CD4-positive, alpha-beta T cell (primary cell): ENCODE data around the gene WFDC10B. TPM values are rescaled to one million over a fixed set of nuclear protein-coding genes. Genes with fewer than 3 reads are reported as not detected.

Experiments
- ATAC-seq: fragments of 200-7000 bp; cut with Tn5 transposase; one replicate; pipeline ENCODE4 v1.10.0; 2022; ENCODE audit warnings: mild to moderate bottlenecking; ENCODE audit not compliant: poor library complexity
- CTCF ChIA-PET: fragments of 350-600 bp; sonication (Branson Sonifier 250); formaldehyde crosslinking; loops from one replicate; lab custom pipeline; 2021; ENCODE audit warnings: antibody characterized with exemption, inconsistent platforms; lab: Charles Lee
- POLR2A ChIA-PET: fragments of 350-600 bp; sonication (Branson Sonifier 250); formaldehyde crosslinking; loops from one replicate; lab custom pipeline; 2021; ENCODE audit warnings: antibody characterized with exemption, inconsistent platforms; lab: Charles Lee
- DNase-seq, 14 experiments: peaks; one replicate each; pipeline ENCODE4 v3.0.0-alpha.2; 2013 to 2020; ENCODE audit warnings: mixed read lengths in 2 of 14
- H3K27ac ChIP-seq, 2 donors: one replicate each; pipeline versions ENCODE4 v1.5.1 to v1.7.0; 2013; ENCODE audit warnings: low read length in 2 of 2, low read depth in 1 of 2, mild to moderate bottlenecking in 1 of 2
- H3K27me3 ChIP-seq, 2 experiments: 1 replicate in 1 of 2; 2 replicates in 1 of 2; pipeline versions ENCODE4 v1.6.1 to v1.7.0; 2013; ENCODE audit warnings: low read length in 2 of 2, control low read depth in 1 of 2, mild to moderate bottlenecking in 1 of 2, moderate library complexity in 1 of 2; ENCODE audit not compliant: insufficient read depth in 2 of 2, control insufficient read depth in 1 of 2
- H3K36me3 ChIP-seq: one replicate; pipeline ENCODE4 v1.6.1; 2013; ENCODE audit warnings: low read length, control low read depth; ENCODE audit not compliant: insufficient read depth
- H3K4me1 ChIP-seq: one replicate; pipeline ENCODE4 v1.6.1; 2013; ENCODE audit warnings: low read length, control low read depth; ENCODE audit not compliant: insufficient read depth
- H3K4me3 ChIP-seq: one replicate; pipeline ENCODE4 v1.5.1; 2013; ENCODE audit warnings: mild to moderate bottlenecking, low read length, moderate library complexity
- H3K9me3 ChIP-seq, 2 experiments: 1 replicate in 1 of 2; 2 replicates in 1 of 2; pipeline versions ENCODE4 v1.6.1 to v1.7.0; 2013; ENCODE audit warnings: low read length in 2 of 2, mild to moderate bottlenecking in 2 of 2, control low read depth in 1 of 2, moderate library complexity in 1 of 2; ENCODE audit not compliant: control insufficient read depth in 1 of 2, insufficient read depth in 1 of 2
- H3K27ac Mint-ChIP-seq: one replicate; pipeline ENCODE4 v1.8.0; 2020; ENCODE audit warnings: mixed read lengths
- H3K27me3 Mint-ChIP-seq: one replicate; pipeline ENCODE4 v1.8.0; 2021; ENCODE audit warnings: mixed read lengths
- H3K36me3 Mint-ChIP-seq: one replicate; pipeline ENCODE4 v1.8.0; 2021; ENCODE audit warnings: low read depth, mixed read lengths
- H3K4me1 Mint-ChIP-seq: one replicate; pipeline ENCODE4 v1.8.0; 2021; ENCODE audit warnings: low read depth, mixed read lengths
- H3K4me3 Mint-ChIP-seq: one replicate; pipeline ENCODE4 v1.8.0; 2020; ENCODE audit warnings: mild to moderate bottlenecking, mixed read lengths
- H3K9me3 Mint-ChIP-seq: one replicate; pipeline ENCODE4 v1.8.0; 2020; ENCODE audit warnings: mixed read lengths
- intact Hi-C, 2 experiments: fragments of 100-400 bp; cut with DNase I in 1 of 2; cut with micrococcal nuclease in 1 of 2; formaldehyde crosslinking; loops; one replicate each; pipeline versions ENCODE4 v1.15.1 to v1.9.0; 2023 to 2025; cut with DNase I, micrococcal nuclease
- microRNA-seq: library from miRNA; unstranded; fragments of <30 nt; microRNA quantifications from one replicate; pipeline ENCODE4 v1.2.0, GENCODE V29; 2021; ENCODE audit warnings: borderline microRNAs expressed, borderline replicate concordance
- total RNA-seq, 174 experiments: library from RNA in 2 of 174; stranded (reverse) in 2 of 174; gene quantifications; one replicate each; pipeline ENCODE4 v1.2.3 and lab custom pipeline; 2021 to 2026
- TF ChIP-seq, protein P1 (sequence below): fragments of 200-600 bp; IDR thresholded peaks from one replicate; pipeline ENCODE4 v1.8.0; 2022; ENCODE audit warnings: antibody characterized with exemption, mild to moderate bottlenecking

The WFDC10B gene
- total RNA-seq, 2 experiments from 2014 or later, result not detected

DNA sequence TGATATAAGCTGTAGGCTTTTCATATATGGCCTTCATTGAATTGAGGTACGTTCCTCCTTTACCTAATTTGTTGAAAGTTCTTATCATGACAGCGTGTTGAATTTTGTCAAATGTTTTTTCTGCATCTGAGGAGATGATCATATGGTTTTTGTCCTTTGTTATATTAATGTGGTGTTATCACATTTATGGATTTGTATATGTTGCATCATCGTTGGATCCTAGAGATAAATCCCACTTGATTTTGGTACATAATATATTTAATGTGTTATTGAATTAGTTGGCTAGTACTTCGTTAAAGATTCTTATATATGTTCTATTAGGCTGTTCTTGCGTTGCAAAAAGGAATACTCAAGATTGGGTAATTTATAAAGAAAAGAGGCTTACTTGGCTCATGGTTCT is 65.1 kb downstream of the WFDC10B start:
- Histone ChIP-seq H3K27me3 (peaks cover 0 to 2% of the 10 kb centered on the region in 2 experiments), H3K9me3 (no peaks in the 10 kb centered on the region), H3K4me1 (no peaks in the 10 kb centered on the region), H3K4me3 (no peak overlapping the region), H3K36me3 (no peaks in the 10 kb centered on the region), H3K27ac (no peak overlapping the region)
- DNase-seq (no peak), ATAC-seq (no peak)
- intact Hi-C loops, result no loop called here
- Mint-ChIP-seq H3K4me1 (no peaks in the 10 kb centered on the region), H3K4me3 (no peak overlapping the region), H3K27me3 (peaks cover 26% of the 10 kb centered on the region), H3K9me3 (no peaks in the 10 kb centered on the region), H3K27ac (no peak overlapping the region), H3K36me3 (no peaks in the 10 kb centered on the region)
- TF ChIP-seq, protein P1, sequence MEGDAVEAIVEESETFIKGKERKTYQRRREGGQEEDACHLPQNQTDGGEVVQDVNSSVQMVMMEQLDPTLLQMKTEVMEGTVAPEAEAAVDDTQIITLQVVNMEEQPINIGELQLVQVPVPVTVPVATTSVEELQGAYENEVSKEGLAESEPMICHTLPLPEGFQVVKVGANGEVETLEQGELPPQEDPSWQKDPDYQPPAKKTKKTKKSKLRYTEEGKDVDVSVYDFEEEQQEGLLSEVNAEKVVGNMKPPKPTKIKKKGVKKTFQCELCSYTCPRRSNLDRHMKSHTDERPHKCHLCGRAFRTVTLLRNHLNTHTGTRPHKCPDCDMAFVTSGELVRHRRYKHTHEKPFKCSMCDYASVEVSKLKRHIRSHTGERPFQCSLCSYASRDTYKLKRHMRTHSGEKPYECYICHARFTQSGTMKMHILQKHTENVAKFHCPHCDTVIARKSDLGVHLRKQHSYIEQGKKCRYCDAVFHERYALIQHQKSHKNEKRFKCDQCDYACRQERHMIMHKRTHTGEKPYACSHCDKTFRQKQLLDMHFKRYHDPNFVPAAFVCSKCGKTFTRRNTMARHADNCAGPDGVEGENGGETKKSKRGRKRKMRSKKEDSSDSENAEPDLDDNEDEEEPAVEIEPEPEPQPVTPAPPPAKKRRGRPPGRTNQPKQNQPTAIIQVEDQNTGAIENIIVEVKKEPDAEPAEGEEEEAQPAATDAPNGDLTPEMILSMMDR, result no peak
- ChIA-PET POLR2A (no interaction called here), CTCF (no interaction called here)

DNA sequence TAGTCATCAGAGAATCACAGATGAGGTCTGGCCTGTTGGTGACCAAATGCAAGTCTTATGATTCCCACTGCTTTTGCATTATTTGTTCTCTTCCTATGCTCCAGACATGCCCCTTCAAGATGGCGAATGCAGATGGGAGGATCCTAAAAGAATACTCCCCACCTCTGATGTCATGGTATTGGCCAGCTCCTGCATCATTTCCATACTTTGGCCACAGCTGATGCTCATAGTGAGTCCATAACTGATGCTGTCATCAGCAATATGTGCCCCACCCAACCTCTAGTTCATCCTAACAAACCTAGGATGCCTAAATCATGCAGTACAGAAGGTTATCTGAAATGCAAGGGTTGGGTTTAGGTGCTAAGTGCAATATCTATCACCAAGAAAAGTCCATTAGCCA is 68.3 kb downstream of the WFDC10B start:
- Mint-ChIP-seq H3K27ac (no peak overlapping the region), H3K4me1 (no peaks in the 10 kb centered on the region), H3K27me3 (peaks cover 31% of the 10 kb centered on the region), H3K9me3 (no peaks in the 10 kb centered on the region), H3K36me3 (no peaks in the 10 kb centered on the region), H3K4me3 (no peak overlapping the region)
- Histone ChIP-seq H3K4me1 (no peaks in the 10 kb centered on the region), H3K36me3 (no peaks in the 10 kb centered on the region), H3K4me3 (no peak overlapping the region), H3K27me3 (peaks cover 0 to 2% of the 10 kb centered on the region in 2 experiments), H3K9me3 (no peaks in the 10 kb centered on the region), H3K27ac (no peak overlapping the region)
- DNase-seq (no peak), ATAC-seq (no peak)
- ChIA-PET POLR2A (no interaction called here), CTCF (no interaction called here)
- TF ChIP-seq, protein P1, result no peak
- intact Hi-C loops, result loop anchor here in 1 of 2 experiments (2.0 kb wide), 1 partner anchor 20 kb away; no protein-coding TSS in a partner anchor

Small RNAs within 50 kb of the gene (microRNA-seq; reads per million reads assigned to microRNA genes)
- gene MIR3617, result not detected

Other genes with a start within 250 kb of the WFDC10B start
- gene WFDC2, start 235.3 kb downstream of the WFDC10B start, total RNA-seq, result not detected
- gene SPINT3, start 189.4 kb downstream of the WFDC10B start, total RNA-seq, result not detected
- gene WFDC6, start 165.5 kb downstream of the WFDC10B start, total RNA-seq, result not detected
- not detected for gene EPPIN, start 157.6 kb downstream of the WFDC10B start, total RNA-seq
- not detected for gene WFDC8, start 125.7 kb downstream of the WFDC10B start, total RNA-seq
- not detected for gene WFDC10A, start 75.3 kb downstream of the WFDC10B start, total RNA-seq
- not detected for gene WFDC9, start 73.7 kb downstream of the WFDC10B start, total RNA-seq
- gene WFDC11, start 34.8 kb downstream of the WFDC10B start, total RNA-seq, result not detected
- gene WFDC13, start 3.0 kb downstream of the WFDC10B start, total RNA-seq, result not detected
- gene SPINT4, start 17.3 kb upstream of the WFDC10B start, total RNA-seq, result not detected
- not detected for gene WFDC3, start 86.9 kb upstream of the WFDC10B start, total RNA-seq
- 10 to 100 TPM in 1 of 2 experiments, 1 to 10 TPM in 1; 9.3 to 10.4 TPM for gene DNTTIP1, start 86.9 kb upstream of the WFDC10B start, total RNA-seq
- under 1 TPM; 0.52 to 0.64 TPM for gene UBE2C, start 107.6 kb upstream of the WFDC10B start, total RNA-seq
- gene TNNC2, start 122.3 kb upstream of the WFDC10B start, total RNA-seq, result 1 to 10 TPM; 1.2 to 1.5 TPM
- under 1 TPM; 0.36 to 0.89 TPM for gene SNX21, start 128.8 kb upstream of the WFDC10B start, total RNA-seq
- 10 to 100 TPM; 19.1 to 19.9 TPM for gene ACOT8, start 152.4 kb upstream of the WFDC10B start, total RNA-seq
- under 1 TPM; 0.36 to 0.44 TPM for gene ZSWIM3, start 152.6 kb upstream of the WFDC10B start, total RNA-seq
- gene ZSWIM1, start 176.2 kb upstream of the WFDC10B start, total RNA-seq, result 10 to 100 TPM in 1 of 2 experiments, 1 to 10 TPM in 1; 9.3 to 10.7 TPM
- gene SPATA25, start 182.6 kb upstream of the WFDC10B start, total RNA-seq, result 1 to 10 TPM in 1 of 2 experiments, under 1 TPM in 1; 0.49 to 1.3 TPM
- 1 to 10 TPM; 1.5 to 2.5 TPM for gene NEURL2, start 186.2 kb upstream of the WFDC10B start, total RNA-seq
- 10 to 100 TPM; 40.3 to 42.6 TPM for gene CTSA, start 186.3 kb upstream of the WFDC10B start, total RNA-seq
- gene PLTP, start 207.1 kb upstream of the WFDC10B start, total RNA-seq, result not detected
- gene PCIF1, start 229.7 kb upstream of the WFDC10B start, total RNA-seq, result 100 to 1,000 TPM; 100 TPM